CD4-positive, alpha-beta T cell (primary cell): ENCODE data around the gene NCAPG. TPM values are rescaled to one million over a fixed set of nuclear protein-coding genes. Genes with fewer than 3 reads are reported as not detected.

Source experiments
- ATAC-seq: fragments of 200-7000 bp; cut with Tn5 transposase; one replicate; pipeline ENCODE4 v1.10.0; 2022; ENCODE audit warnings: mild to moderate bottlenecking; ENCODE audit not compliant: poor library complexity
- CTCF ChIA-PET: fragments of 350-600 bp; sonication (Branson Sonifier 250); formaldehyde crosslinking; loops from one replicate; lab custom pipeline; 2021; ENCODE audit warnings: antibody characterized with exemption, inconsistent platforms; lab: Charles Lee
- POLR2A ChIA-PET: fragments of 350-600 bp; sonication (Branson Sonifier 250); formaldehyde crosslinking; loops from one replicate; lab custom pipeline; 2021; ENCODE audit warnings: antibody characterized with exemption, inconsistent platforms; lab: Charles Lee
- DNase-seq, 14 experiments: peaks; one replicate each; pipeline ENCODE4 v3.0.0-alpha.2; 2013 to 2020; ENCODE audit warnings: mixed read lengths in 2 of 14
- H3K27ac ChIP-seq, 2 donors: one replicate each; pipeline versions ENCODE4 v1.5.1 to v1.7.0; 2013; ENCODE audit warnings: low read length in 2 of 2, low read depth in 1 of 2, mild to moderate bottlenecking in 1 of 2
- H3K27me3 ChIP-seq, 2 experiments: 1 replicate in 1 of 2; 2 replicates in 1 of 2; pipeline versions ENCODE4 v1.6.1 to v1.7.0; 2013; ENCODE audit warnings: low read length in 2 of 2, control low read depth in 1 of 2, mild to moderate bottlenecking in 1 of 2, moderate library complexity in 1 of 2; ENCODE audit not compliant: insufficient read depth in 2 of 2, control insufficient read depth in 1 of 2
- H3K36me3 ChIP-seq: one replicate; pipeline ENCODE4 v1.6.1; 2013; ENCODE audit warnings: low read length, control low read depth; ENCODE audit not compliant: insufficient read depth
- H3K4me1 ChIP-seq: one replicate; pipeline ENCODE4 v1.6.1; 2013; ENCODE audit warnings: low read length, control low read depth; ENCODE audit not compliant: insufficient read depth
- H3K4me3 ChIP-seq: one replicate; pipeline ENCODE4 v1.5.1; 2013; ENCODE audit warnings: mild to moderate bottlenecking, low read length, moderate library complexity
- H3K9me3 ChIP-seq, 2 experiments: 1 replicate in 1 of 2; 2 replicates in 1 of 2; pipeline versions ENCODE4 v1.6.1 to v1.7.0; 2013; ENCODE audit warnings: low read length in 2 of 2, mild to moderate bottlenecking in 2 of 2, control low read depth in 1 of 2, moderate library complexity in 1 of 2; ENCODE audit not compliant: control insufficient read depth in 1 of 2, insufficient read depth in 1 of 2
- H3K27ac Mint-ChIP-seq: one replicate; pipeline ENCODE4 v1.8.0; 2020; ENCODE audit warnings: mixed read lengths
- H3K27me3 Mint-ChIP-seq: one replicate; pipeline ENCODE4 v1.8.0; 2021; ENCODE audit warnings: mixed read lengths
- H3K36me3 Mint-ChIP-seq: one replicate; pipeline ENCODE4 v1.8.0; 2021; ENCODE audit warnings: low read depth, mixed read lengths
- H3K4me1 Mint-ChIP-seq: one replicate; pipeline ENCODE4 v1.8.0; 2021; ENCODE audit warnings: low read depth, mixed read lengths
- H3K4me3 Mint-ChIP-seq: one replicate; pipeline ENCODE4 v1.8.0; 2020; ENCODE audit warnings: mild to moderate bottlenecking, mixed read lengths
- H3K9me3 Mint-ChIP-seq: one replicate; pipeline ENCODE4 v1.8.0; 2020; ENCODE audit warnings: mixed read lengths
- CTCF ChIP-seq: fragments of 200-600 bp; IDR thresholded peaks from one replicate; pipeline ENCODE4 v1.8.0; 2022; ENCODE audit warnings: antibody characterized with exemption, mild to moderate bottlenecking
- intact Hi-C, 2 experiments: fragments of 100-400 bp; cut with DNase I in 1 of 2; cut with micrococcal nuclease in 1 of 2; formaldehyde crosslinking; loops; one replicate each; pipeline versions ENCODE4 v1.15.1 to v1.9.0; 2023 to 2025; cut with DNase I, micrococcal nuclease
- total RNA-seq, 174 experiments: library from RNA in 2 of 174; stranded (reverse) in 2 of 174; gene quantifications; one replicate each; pipeline ENCODE4 v1.2.3 and lab custom pipeline; 2021 to 2026

Gene NCAPG
- total RNA-seq, 2 experiments from 2014 or later, result 0.58 to 0.61 TPM

- Histone ChIP-seq H3K36me3 (peaks cover 30% of the 10 kb centered on the region), H3K27ac (no peak overlapping the region), H3K4me1 (peaks cover 20% of the 10 kb centered on the region), H3K4me3 (no peak overlapping the region), H3K27me3 (no peaks in the 10 kb centered on the region), H3K9me3 (no peaks in the 10 kb centered on the region)
- intact Hi-C loops, result no loop called here
- TF ChIP-seq CTCF, result no peak
- POLR2A ChIA-PET, result no interaction called here
- Mint-ChIP-seq H3K27me3 (no peaks in the 10 kb centered on the region), H3K27ac (peak overlapping the region; percentile 96), H3K9me3 (no peaks in the 10 kb centered on the region), H3K4me3 (peak overlapping the region; percentile 75), H3K4me1 (peaks cover 84% of the 10 kb centered on the region), H3K36me3 (peaks cover 70% of the 10 kb centered on the region)
- ATAC-seq (no peak), DNase-seq (no peak)
- CTCF ChIA-PET, result interaction anchor here (3.3 kb wide), 1 partner anchor 259 kb away, joined by 9 read pairs; no protein-coding TSS in a partner anchor
These were observed 3.3 kb upstream of the NCAPG start for GRCh38 chr4:17807446-17807845.

GRCh38 chr4:17809667-17810066 lies 1.1 kb upstream of the NCAPG start:
- ATAC-seq (no peak), DNase-seq (peak in 3 of 14 experiments; percentile 21 to 29 (median 24))
- no peaks in the 10 kb centered on the region for H3K27me3 ChIP-seq
- H3K27ac ChIP-seq, result peak overlapping the region; percentile 92 to 96
- ChIA-PET CTCF (interaction anchor here (3.3 kb wide), 1 partner anchor 261 kb away, joined by 9 read pairs; no protein-coding TSS in a partner anchor), POLR2A (interaction anchor here (0.9 to 1.7 kb wide), 6 partner anchors 14 to 298 kb away, joined by 3 to 21 read pairs (median 5); partner anchors contain the start of genes LAP3, LCORL, MED28 and QDPR)
- peaks cover 8% of the 10 kb centered on the region for H3K36me3 ChIP-seq
- H3K4me3 ChIP-seq, result peak overlapping the region; percentile 92
- H3K4me3 Mint-ChIP-seq, result peak overlapping the region; percentile 97
- no peaks in the 10 kb centered on the region for H3K9me3 ChIP-seq
- peaks cover 69% of the 10 kb centered on the region for H3K4me1 Mint-ChIP-seq
- no peaks in the 10 kb centered on the region for H3K27me3 Mint-ChIP-seq
- H3K4me1 ChIP-seq, result peaks cover 20% of the 10 kb centered on the region
- H3K27ac Mint-ChIP-seq, result peak overlapping the region; percentile 96
- intact Hi-C loops, result loop anchor here (1.0 to 10.0 kb wide), 8 partner anchors 172 to 472 kb away; partner anchors contain the start of genes MED28 (in 2 of the 2), LAP3 (in 1 of the 2) and LCORL (in 1 of the 2)
- no peak for TF ChIP-seq CTCF
- peaks cover 48% of the 10 kb centered on the region for H3K36me3 Mint-ChIP-seq
- no peaks in the 10 kb centered on the region for H3K9me3 Mint-ChIP-seq

- intact Hi-C loops, result loop anchor here (2.0 to 10.0 kb wide), 5 partner anchors 174 to 474 kb away; partner anchors contain the start of genes MED28 (in 2 of the 2) and LCORL (in 1 of the 2)
- H3K4me1 ChIP-seq, result peaks cover 20% of the 10 kb centered on the region
- Mint-ChIP-seq H3K36me3 (peaks cover 35% of the 10 kb centered on the region), H3K9me3 (no peaks in the 10 kb centered on the region), H3K4me1 (peaks cover 57% of the 10 kb centered on the region), H3K4me3 (peak overlapping the region; percentile 97), H3K27ac (peak overlapping the region; percentile 96), H3K27me3 (no peaks in the 10 kb centered on the region)
- ChIA-PET CTCF (interaction anchor here (1.3 kb wide), 1 partner anchor 263 kb away, joined by 3 read pairs; no protein-coding TSS in a partner anchor), POLR2A (interaction anchor here (1.3 to 1.7 kb wide), 4 partner anchors 197 to 299 kb away, joined by 4 to 21 read pairs (median 12); partner anchors contain the start of genes LAP3, LCORL, MED28 and QDPR)
- no peak for TF ChIP-seq CTCF
- DNase-seq (peak in 1 of 14 experiments; percentile 18), ATAC-seq (peak; percentile 18)
- no peaks in the 10 kb centered on the region for H3K36me3 ChIP-seq
- H3K27me3 ChIP-seq, result no peaks in the 10 kb centered on the region
- no peaks in the 10 kb centered on the region for H3K9me3 ChIP-seq
- H3K4me3 ChIP-seq, result peak overlapping the region; percentile 92
- H3K27ac ChIP-seq, result no peak overlapping the region
These were observed 362 bp downstream of the NCAPG start for GRCh38 chr4:17811078-17811603.
